CD1c-positive myeloid dendritic cell (primary cell): Measurements from ENCODE around the gene MRC1.

Experiments
- DNase-seq: peaks from one replicate; pipeline ENCODE4 v3.0.0-alpha.2; 2016; ENCODE audit errors: extremely low spot score

Gene MRC1

DNA sequence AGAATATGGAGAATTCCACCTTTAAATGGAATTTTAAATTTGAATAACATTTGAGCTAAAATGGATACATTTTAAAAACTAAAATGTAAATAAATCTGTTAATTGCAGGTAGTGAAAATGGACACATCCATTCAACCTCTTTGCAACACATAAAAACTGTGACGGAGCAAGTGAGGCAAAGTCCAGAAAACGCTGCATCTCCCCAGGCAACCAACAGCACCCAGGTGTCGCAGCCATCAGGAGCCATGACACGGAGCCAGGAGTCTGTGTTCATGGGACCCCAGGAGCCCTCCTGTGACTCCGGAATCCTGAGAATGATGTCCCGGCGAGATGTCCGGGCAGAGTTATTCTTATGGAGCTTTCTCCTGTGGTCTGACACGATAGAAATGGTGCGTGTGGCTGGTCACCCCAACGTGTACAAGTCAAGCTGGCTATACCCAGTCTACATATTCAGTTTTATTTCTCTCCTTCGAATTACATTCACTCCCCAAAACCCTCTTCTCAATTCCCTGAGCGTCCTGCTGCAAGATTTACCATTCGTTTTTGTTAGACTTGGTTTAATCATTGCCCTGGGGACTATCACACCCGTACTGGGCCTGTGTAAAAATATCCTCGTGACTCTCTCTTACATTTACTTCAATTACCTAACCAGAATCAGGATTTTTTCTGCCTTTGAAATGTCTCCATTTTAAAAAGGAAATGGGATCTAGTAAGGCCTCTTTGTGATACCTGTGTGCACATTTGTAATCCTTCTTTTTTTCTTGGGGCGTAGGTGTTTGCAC, 13.1 kb upstream of the MRC1 start:
- DNase-seq: no peak

GRCh38 chr10:17801507-17801906, 7.6 kb upstream of the MRC1 start:
- DNase-seq: no peak

DNA sequence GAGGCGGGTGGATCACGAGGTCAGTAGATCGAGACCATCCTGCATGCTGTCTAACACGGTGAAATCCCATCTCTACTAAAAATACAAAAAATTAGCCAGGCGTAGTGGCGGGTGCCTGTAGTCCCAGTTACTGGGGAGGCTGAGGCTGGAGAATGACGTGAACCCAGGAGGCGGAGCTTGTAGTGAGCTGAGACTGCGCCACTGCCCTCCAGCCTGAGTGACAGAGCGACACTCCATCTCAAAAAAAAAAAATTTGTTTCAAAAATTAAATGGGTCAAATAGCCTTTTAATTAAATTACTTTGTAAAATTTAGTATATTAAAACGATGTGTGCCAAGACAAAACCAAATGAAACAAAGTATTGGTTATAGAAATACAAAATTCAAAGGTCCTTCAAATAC, 6.8 kb upstream of the MRC1 start:
- no peak for DNase-seq

GRCh38 chr10:17802976-17803375, 6.2 kb upstream of the MRC1 start:
- DNase-seq: peak; percentile 81

- peak; percentile 74 for DNase-seq
These were observed 3.8 kb upstream of the MRC1 start for GRCh38 chr10:17805330-17805729.

DNA sequence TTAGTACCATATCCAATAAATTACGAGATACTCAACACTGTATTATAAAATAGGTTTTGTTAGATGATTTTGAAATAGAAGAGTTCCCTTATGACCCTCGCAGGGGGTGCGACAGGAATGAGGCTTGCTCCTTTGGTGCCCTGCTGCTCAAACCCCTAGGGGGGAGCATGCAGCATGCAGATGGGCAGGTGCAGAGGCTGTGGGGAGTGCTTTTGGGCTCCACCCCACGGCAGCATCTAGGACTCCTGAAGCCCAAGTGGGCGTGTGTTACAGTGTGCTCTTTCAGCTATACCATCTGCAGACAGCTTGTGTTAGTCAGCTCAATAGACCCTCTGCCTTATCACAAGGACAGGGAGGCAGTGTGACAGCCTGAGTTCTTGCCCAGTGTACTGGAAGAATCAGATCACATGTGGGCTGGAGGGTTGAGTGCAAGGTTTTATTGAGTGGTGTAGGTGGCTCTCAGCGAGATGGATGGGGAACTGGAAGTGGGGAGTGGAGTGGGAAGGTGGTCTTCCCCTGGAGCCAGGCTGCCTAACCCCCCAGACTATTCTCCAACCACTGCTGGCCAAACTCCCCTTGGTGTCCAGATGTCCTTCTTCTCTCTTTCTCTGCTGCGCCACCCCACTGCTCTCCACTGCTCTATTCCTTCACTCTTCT, 3.1 kb upstream of the MRC1 start:
- DNase-seq: peak; percentile 43

DNA sequence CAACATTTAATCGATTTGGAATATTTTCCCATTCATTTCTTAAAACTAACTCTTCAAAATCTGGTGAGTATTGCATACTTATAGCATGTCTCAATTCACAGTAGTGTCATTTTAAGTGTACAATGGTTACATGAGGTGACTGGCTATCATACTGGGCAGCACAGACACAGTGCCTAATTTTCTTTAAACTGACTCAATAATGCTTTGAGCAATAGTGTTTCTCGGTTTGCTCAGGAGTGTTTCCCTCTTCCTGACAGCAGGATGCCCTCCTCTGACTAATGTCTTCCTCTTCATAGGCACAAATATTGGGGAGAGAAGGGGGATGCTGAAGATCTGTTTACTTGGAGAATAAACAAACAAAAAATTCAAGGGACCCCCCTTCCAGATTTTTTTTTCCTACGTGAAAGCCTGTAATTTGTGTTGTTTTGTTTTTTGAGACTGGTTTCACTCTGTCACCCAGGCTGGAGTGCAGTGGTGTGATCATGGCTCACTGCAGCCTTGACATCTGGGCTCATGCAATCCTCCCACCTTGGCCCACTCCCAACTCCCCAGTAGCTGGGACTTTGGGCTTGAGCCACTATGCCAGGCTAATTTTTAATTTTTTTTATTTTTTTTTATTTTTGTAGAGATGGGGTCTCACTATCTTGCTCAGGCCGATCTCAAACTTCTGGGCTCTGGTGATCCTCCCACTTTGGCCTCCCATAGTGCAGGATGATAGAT, 2.2 kb downstream of the MRC1 start:
- DNase-seq: peak; percentile 59

DNA sequence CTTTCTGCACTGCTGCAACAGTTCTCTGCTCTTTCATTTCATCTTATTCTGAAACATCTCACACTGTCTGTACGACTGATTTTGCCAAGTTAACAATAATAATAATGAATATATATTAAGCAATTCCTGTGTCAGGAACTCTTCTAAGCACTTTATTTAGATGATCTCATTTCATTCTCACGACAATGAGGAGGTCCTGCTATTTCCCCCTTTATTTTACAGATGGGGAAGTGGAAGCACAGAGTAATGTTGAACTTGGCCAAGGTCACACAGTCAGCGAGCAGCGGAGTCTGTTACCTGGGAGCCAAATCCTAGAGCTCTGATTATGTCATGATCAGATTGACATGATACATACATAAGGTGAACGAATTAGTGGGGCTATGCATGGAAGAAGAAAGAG, 5.8 kb downstream of the MRC1 start:
- peak; percentile 82 for DNase-seq

GRCh38 chr10:17816199-17816598, 7.1 kb downstream of the MRC1 start:
- DNase-seq: peak; percentile 82

DNA sequence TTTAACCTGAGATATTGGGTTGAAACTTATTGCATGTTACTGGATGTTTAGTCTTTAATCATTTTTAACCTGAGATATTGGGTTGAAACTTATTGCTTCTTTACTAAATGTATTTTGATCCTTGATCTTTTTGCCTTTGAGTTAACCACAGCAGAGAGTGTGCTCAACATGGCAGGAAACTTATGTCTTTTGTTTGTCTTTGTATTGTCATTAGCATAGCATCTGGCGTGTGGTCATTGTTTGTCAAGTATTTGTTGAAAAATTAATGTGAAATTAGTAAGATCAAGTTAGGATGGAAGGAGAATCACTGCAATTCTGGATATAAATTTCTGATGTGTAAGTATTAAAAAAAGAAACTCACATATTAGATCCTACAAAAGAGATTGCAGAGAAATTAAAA, 8.2 kb downstream of the MRC1 start:
- DNase-seq: no peak

DNA sequence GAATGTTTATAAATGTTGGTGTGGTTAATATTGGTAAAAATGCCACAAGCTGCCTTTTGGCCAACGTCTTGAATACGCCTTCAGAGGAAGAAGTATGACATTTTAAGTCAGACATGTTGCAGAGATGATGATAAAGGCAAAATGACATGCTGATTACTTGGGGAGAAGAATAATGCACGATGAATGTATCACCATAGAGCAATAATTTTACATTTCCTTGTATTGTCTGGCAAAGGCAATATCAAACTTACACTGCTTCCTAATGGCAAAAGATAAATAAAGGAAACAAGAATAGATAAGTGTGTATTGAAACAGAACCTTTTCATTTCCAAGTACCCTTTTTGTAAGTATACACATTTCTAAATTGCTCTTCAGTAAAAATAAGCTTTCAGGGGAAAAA, 8.6 kb downstream of the MRC1 start:
- no peak for DNase-seq

- no peak for DNase-seq
These were observed 10.7 kb downstream of the MRC1 start for GRCh38 chr10:17819836-17820235.

GRCh38 chr10:17820943-17821342, 11.8 kb downstream of the MRC1 start:
- no peak for DNase-seq

DNA sequence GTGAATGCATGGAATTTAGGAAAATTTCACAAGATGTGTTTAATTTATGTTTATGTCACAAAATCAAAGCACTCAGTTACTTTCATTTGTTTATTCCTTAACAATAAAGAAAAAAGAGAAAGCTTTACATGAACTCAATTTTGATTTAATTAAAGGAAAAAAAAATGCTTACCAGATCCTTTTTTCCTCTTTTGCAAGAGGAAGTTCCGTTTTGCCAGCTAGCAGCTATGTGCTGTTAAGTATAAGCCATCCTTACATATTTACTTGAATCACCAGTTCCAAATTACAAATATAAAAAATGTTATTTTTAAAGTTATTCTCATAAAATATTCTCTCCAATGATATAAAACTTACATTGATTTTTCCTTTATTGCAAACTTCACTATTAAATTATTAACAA, 12.7 kb downstream of the MRC1 start:
- peak; percentile 55 for DNase-seq

DNA sequence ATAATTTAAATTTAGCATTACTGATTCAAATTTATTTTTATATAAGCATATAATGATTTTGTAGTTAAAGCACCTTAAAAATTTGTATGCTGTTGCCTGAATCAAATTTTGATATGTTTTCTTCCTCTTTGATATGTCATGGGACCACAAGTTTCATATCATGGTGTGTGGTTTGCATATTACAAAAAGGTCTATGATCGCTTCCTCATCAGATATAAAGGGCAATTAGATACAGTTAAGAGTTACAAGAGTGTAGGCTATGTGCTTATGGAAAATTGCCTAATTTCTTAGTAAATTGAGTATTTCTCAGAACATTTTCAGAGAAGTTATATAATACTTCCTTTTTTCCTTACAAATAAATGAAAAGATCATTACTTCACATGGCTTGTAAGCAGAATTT, 22.2 kb downstream of the MRC1 start:
- peak; percentile 90 for DNase-seq

DNA sequence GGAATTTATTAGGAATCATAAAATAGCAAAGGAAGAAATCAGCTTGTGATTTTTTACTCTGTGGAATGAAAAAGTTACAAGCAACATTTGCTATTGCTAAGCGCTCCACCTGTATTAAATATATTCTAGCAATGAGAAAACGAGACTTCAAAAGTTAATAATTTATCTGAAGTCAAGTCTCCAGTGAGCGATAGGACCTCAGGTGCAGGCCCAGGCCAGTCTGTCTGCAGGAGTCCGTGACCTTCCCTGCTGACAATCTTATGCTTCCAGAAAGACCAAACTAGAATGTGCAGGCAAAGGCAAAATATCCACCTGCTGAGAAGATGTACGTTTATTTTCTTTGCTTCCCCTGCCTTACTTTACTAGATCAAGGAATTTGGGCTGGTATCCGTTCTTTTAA, 22.7 kb downstream of the MRC1 start:
- DNase-seq: no peak

DNA sequence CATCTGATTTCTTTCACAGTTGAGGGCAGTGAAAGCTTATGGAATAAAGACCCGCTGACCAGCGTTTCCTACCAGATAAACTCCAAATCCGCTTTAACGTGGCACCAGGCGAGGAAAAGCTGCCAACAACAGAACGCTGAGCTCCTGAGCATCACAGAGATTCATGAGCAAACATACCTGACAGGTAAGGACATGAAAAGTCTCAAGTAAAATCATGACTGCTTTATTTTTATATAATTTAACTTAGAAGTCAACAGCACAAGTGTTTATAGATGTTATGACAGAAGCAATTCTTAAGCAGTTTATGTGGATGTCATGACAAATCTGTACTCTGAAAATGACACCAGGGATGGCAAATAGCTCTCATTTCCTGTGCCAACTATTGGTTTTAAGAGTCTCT, 24.5 kb downstream of the MRC1 start:
- DNase-seq: no peak

- DNase-seq: no peak
These were observed 26.5 kb downstream of the MRC1 start for GRCh38 chr10:17835688-17836087.

DNA sequence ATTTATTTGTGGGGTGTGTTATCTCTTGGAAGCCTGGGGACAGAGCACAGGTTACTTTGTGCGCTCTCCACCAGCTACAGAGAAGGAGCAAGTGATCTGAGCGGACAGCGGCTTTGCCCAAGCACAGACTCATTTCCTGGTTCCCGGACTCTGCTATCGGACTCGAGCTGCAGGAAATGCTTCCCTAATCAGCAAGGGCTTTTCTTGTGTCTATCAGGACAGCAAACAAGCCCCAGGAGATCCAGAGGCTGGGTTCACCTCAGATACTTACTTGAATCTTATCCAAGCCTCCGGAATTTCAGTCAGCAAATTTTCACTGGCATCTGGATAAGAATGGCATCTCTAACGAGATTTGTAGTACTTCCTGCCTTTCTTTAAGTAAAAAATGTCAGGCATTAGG, 27.8 kb downstream of the MRC1 start:
- peak; percentile 51 for DNase-seq

DNA sequence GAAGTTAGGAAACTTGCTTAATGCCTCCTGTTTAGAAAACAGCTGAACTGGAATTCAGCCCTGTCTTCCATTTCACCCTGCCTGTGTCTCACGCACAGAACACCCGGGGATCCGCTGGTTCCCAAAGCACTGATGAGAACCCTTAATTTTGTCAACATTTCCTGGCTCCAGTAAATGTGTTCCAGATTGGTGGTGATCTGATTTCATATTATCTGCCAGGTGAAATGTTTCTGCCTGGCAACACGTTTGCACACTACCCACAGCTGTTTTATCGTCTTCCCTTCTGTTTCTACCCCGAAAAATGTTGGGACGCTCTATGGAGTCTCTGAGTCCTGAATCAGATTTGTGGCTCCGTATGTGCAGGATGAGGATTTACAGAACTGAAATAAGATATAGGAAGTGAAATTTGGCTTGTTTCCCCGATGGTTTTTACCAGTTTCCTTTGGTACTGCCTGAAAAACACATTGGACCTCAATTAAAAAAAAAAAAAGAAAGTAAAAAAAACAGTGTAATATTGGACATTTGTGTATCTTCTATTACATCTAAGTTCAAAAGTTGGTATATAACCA, 29.0 kb downstream of the MRC1 start:
- DNase-seq: peak; percentile 87

GRCh38 chr10:17841050-17841449, 31.9 kb downstream of the MRC1 start:
- peak; percentile 69 for DNase-seq

- DNase-seq: peak; percentile 44
These were observed 33.5 kb downstream of the MRC1 start for GRCh38 chr10:17842641-17843040.
